GM18861 (cell line): Measurements from ENCODE around the gene F2RL3.

Experiments
- ATAC-seq: cut with Tn5 transposase; IDR thresholded peaks from one replicate; pipeline ENCODE4 v1.9.1; 2021; ENCODE audit not compliant: unreplicated experiment

The F2RL3 gene

DNA sequence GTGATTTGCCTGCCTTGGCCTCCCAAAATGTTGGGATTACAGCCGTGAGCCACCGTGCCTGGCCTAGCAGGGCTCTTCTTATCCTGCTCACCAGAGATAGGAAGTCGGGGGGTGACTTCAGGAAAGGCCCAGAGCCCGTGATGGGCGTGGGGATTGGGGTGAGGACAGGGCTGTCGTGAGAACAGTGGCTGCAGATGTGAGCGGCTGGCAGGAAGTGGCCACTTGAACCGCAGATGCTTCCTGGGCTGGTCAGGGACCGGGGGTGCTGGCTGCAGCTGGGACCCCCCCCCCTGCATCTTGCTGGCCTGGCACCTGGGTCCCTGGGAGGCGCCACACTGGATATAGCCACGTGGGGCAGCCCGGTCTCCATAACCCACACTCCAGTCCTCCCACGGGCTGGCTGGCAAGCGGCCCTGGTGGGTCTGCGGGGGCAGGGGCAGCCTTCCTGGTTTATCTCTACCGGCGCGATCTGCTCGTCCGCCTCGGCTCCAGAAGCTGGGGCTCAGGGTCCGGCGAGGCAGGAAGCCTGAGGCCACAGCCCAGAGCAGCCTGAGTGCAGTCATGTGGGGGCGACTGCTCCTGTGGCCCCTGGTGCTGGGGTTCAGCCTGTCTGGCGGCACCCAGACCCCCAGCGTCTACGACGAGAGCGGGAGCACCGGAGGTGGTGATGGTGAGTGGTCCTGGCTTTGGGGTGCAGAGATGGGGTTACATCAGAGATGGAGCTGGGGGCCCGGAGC, at the start of gene F2RL3:
TSS of gene F2RL3 (plus strand) at position 371 of the 737 bp plus-strand sequence. CDS start at position 562, 191 bp downstream.
- ATAC-seq = no peak

DNA sequence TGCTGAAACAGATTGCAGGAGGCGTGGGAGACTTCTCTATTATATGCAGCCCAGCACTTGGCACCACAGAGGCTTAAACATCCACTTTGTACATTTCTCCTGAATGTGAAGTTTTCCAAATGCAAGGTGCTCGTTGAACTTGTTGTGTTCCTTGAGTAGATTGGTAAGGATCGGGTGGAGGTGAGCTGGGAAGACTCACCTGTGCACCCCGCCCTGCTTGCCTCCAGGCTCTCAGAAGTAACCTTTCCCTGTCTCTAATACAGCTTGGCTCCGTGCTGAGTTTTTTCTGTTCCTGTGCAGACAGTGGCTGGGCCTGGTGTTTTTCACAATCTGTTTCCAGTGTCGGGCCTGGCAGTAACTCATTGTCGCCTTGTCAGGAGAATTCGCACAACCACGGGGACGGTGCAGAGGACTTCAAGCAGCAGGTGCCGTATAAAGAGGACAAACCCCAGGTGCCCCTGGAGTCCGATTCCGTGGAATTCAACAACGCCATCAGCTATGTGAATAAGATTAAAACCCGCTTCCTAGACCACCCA, 47.3 kb upstream of the F2RL3 start:
- no peak for ATAC-seq

DNA sequence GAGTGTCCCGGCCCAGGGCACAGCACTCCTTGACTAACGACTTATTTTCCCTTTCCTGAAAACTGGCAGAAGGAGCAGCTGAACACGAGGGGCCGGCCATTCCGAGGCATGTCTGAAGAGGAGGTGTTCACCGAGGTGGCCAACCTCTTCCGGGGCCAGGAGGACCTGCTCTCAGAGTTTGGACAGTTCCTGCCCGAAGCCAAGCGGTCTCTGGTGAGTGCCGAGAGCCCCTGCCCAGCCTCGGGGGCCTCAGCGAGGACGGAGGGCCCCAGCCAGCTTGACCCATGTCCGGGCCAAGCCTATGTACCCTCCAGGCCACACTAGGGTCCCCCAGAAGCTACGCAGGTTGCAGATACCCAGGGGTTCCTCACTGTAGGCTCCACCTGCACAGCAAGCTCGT, 41.9 kb upstream of the F2RL3 start:
- ATAC-seq = no peak

DNA sequence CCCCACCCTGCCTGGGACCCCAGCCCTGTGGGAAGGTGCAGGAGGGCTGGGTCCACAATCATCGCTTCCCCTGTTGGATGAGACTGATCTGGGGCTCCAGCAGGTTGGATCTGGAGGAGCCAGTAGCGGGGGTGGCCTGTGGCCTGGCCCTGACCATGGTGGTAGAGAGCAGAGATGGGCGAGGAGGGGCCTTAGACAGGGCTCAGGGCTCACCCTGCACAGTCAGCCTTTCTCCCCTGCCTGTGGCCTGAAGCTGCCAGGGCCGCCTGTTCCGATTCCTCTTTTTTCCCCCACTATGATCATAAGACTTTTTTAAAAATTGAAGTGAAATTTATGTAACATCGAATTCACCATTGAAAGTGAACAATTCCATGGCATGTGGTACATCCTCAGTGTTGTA, 41.4 kb upstream of the F2RL3 start:
- ATAC-seq = no peak

DNA sequence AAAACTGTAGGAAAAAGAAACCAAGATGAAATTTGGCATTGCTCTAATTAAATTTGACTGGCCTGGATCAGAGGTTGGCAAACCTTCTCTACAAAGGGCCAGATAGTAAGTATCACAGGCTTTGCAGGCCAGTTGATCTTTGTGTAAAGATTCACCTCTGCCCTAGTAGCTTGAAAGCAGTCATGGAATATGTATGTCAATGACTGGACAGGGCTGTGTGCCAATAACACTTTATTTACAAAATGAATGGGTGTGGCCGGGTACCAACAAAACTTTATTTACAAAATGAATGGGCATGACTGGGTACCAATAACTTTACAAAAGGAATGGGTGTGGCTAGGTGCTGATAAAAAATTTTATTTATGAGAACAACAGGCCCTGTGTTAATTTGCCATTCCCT, 39.6 kb upstream of the F2RL3 start:
- no peak for ATAC-seq

DNA sequence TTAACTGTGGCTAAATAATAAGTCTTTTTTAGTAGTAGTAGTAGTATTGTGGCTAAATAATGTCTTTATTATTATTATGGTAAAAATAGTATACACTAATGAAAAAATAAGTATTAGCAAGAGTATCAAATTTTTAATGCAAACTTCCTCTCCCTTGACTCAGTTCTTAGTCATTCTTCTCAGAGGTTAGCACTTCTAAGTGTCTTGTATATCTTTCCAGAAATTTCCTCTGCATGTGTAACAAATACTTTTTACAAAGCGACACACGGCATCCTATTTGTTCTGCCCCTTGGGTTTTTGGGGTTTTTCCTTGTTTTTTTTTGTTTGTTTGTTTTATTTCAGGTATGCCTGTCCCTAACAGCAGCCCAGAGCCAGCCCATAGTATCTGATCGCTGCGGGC, 38.7 kb upstream of the F2RL3 start:
- no peak for ATAC-seq

DNA sequence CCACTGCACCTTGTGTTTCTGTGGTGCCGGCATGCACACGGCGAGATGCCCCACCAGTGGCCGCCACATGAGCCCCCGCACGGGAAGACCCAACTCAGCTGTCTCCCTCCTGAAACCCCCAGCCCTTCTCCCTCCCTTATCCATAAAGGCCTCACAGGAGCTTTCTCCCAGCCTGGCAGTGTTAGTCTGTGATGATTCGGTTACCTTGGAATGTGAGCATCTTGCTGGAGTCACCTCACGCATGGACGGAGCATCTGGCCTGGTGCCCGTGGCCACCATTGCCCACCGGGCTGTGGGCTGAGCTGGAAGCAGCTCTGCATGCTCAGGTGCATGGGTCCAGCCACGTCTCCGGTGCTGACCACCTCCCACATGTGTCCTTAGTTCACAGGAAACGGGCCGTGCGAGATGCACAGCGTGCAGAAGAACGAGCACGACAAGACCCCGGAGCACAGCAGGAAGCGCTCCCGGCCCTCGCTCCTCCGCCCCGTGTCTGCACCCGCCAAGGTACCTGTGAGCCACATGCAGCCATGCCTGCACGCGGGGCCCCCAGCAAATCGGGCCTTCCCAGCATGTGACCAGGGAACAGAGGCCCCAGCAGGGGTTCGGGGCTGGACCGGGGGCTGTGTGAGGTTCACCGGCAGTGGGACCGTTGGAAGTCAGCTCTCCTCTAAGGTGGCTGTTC, 37.6 kb upstream of the F2RL3 start:
- no peak for ATAC-seq

DNA sequence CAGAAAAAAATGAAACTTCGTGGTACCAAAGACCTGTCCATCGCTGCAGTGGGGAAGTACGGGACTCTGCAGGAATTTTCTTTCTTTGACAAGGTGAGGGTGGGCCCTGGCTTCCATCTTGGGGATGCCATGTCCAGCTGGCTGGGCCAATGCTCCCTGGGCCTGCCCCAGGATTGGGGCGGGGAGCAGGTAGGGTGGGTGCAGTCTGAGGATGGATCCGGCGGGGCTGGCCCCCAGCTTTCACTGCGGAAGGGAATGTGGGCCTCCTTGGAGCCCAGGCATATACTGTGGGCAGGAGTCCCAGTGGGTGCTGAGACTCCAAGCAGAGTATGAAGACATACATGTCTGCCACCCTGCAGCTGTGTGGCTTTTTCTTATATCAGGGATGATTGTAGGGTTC, 35.7 kb upstream of the F2RL3 start:
- no peak for ATAC-seq

DNA sequence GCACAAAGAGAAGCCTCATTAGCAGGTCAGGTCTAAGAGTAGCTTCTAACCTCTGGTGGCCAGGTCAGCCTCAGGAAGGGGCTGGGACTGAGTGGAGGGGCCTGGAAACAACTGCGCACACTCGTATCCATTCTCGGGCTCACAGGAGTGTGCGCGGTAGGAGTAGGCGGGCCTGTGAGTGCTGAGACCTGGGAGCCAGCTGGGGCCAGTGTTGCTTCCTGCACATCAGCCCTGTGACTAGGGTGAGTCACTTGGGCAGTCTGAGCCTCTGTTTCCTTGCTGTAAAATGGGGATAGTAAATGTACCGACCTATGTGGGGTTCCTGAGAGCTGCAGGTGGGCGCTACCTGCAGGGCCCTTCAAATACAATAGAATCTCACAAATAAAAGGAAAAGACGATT, 32.7 kb upstream of the F2RL3 start:
- no peak for ATAC-seq

DNA sequence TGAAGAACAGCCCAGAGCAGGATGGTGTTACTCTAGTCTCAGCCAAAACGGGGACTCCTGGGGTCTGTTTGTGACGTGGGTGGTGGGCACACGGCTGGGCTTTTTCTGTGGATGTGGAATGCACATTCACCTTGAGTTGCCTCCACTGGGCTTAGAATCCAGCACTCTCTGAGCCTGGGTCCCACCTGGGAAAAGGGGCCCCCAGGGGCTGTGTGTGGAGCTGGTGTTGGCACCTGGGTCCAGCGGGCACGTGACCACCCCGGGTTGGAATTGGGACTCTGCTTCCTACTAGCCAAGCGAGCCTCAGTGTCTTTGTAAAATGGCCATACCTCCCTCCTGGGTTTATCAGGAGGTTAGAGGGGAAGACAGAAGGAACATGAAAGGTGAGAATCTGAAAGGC, 29.2 kb upstream of the F2RL3 start:
- no peak for ATAC-seq

DNA sequence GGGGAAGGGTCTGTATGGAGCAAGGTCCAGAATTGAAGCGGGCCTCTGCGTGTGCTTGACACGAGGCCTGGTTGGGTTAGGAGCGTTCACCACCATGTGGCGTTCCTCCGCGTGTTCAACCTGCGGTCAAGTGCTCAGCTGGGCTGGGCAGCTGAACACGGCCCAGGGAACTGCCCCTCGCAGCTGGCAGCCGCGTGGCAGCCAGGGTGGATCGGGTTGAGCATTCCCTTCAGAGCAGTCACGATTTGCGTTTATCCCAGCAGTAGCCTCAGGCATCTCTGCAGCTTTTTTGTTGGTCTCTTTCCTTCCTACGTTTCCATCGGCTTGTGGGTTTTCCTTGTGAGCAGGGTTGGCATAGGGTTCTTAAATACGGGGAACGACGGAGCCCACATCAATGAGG, 28.7 kb upstream of the F2RL3 start:
- no peak for ATAC-seq

DNA sequence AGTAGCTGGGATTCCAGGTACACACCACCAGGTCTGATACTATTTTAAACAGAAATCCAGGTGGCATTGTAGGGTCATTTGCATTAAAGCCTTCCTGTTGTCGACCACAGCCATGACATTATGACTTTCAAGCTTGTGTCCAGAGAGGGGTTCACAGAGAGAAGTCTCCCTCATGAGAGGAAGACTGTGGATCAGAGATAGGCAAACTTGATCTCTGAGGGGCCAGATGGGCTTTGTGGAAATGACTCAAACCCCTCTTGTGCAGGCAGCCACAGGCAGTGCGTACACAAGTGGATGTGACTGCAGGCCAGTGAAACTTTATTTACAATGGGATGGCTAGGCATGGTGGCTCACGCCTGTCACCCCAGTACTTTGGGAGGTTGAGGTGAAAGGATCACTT, 27.8 kb upstream of the F2RL3 start:
- no peak for ATAC-seq

DNA sequence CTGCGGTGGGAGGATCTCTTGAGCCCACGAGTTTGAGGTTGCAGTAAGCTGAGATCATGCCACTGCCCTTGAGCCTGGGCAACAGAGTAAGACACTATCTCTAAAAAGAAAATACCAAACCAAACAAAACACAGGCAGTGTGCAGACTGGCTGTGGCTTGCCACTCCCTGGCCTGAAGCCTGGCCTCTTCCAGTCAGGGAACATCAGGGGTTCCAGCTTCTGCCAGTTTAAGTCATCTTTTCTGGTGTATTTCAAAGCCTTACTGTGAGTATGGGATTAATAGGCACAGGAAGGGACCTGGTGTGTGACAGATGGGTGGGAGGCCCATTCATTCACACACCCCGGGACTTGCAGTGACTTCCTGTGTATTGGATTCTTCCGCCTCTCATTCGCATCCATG, 27.0 kb upstream of the F2RL3 start:
- no peak for ATAC-seq

DNA sequence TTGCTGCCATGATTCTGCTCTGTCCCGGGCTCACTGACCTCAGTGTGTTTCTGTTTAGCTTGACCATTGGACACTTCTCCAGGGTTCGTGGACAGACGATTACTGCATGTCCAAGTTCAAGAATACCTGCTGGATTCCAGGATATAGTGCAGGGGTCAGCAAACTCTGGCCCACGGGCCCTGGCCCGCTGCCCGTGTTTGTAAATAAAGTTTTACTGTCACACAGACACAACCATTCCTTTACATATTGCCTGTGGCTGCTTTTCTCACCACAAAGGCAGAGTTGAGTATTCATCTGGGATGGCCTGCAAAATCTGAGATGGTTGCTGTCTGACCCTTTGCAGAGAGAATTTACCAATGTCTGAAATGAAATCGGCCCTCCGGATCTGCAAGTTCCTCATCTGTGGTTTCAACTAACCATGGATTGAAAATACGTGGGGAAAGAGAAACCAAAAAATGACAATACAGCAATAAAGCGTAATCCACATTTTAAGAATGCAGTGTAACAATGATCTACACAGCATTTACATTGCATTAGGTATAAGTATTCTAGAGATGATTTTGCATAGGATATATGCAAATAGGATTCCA, 25.9 kb upstream of the F2RL3 start:
- no peak for ATAC-seq

DNA sequence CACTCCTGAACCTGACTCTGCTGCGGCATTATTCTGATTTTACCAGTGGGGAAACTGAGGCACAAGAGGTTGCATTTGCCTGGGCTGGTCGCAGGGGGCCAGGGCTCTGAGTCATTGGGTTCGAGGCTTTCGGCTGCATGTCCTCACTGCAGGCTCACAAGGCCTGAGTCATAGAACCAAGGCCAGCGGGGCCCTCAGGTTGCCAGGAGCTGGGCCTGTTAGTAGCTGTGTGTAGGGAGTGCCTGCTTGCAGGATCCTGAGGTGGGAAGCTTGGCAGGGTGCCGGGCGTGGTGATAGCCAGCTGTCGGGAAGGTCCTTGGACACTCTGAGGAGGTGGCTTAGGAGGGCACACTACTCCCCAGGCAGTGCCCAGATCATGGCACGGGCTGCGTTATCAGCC, 21.6 kb upstream of the F2RL3 start:
- ATAC-seq = no peak

DNA sequence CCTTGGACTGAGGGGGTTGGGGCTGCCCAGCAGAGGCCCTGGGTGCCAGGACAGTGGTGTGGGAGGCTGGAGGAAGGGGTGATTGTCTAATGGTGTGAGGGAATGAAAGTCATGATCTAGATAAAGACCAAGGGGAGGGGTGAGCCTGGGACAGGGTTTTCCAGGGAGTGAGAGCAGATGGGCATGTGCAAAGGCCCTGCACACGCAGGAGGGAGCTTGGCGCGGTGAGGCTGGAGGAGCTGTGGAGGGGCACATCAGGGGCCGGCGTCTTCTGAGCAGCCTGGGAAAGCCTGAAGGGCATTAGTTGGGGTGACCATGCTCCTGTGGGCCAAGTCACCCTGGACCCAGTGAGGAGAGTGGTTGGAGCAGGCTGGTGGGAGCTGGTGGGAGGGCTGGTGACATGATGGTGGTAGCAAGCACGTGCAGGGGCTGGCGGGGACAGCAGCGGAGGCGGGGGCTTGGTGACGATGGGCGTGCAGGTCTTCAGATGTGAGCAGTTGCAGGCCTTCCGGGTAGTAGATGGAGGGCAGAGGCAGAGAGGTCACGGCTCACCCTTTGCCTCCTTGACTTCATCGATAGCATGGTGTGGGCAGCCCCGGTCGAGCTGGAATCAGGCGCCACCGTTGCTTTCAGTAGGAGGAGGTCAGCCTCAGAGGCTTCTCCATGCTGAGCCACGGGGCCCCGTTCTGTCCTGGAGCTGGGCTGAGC, 20.2 kb upstream of the F2RL3 start:
- ATAC-seq = no peak

DNA sequence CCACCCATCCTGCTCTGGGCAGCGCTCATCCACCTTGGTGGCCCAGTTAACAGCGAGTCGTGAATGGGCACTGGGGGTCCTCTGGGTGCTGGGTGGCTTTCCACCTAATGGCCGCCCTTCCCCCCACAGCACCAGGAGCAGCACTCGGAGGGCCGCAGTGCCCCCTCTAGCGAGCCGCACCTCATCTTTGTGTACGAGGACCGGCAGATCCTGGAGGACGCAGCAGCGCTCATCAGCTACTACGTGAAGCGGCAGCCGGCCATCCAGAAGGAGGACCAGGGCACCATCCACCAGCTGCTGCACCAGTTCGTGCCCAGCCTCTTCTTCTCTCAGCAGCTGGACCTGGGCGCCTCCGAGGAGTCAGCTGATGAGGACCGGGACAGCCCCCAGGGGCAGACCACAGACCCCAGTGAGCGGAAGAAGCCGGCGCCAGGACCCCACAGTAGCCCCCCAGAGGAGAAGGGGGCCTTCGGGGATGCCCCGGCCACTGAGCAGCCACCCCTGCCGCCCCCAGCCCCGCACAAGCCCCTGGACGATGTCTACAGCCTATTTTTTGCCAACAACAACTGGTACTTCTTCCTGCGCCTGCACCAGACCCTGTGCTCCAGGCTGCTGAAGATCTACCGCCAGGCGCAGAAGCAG, 19.3 kb upstream of the F2RL3 start:
- no peak for ATAC-seq

DNA sequence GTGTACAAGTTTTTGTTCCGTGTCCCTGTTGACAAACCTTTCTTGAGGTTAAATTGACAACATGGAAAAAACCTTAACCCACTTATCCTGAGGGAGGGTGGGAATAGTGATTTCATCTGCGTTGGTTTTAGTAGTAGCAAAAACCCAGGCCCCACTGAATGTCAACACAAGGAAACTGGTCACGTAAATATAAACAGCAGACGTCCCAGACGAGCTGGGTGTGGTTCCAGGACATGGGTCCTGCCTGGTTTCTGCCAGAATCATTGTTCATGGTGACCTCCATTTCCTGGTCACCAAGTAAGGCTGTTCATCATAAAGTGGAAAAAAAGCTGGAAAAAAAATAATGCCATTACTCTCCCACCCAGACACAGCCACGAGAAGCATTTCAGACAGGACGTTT, 16.9 kb upstream of the F2RL3 start:
- ATAC-seq = no peak

DNA sequence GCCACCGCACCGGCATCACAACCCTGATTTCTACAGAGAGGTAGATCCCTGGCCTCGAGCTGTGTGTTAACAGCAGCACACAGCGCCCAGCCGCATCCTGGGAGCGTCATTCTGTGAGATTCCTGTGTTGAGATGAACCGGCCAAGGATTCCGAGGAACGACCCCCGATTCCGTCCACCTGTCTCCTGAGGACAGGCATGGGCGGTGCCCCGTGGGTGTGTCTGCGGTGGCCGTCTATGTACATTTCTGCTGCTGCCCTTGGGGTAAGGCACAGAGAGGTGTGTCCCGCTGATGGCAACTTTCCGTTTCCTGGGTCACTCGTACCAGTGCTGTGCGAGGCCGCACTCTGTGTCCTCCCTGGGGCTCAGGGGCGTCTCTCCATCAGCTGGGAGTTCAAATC, 16.1 kb upstream of the F2RL3 start:
- ATAC-seq = no peak

DNA sequence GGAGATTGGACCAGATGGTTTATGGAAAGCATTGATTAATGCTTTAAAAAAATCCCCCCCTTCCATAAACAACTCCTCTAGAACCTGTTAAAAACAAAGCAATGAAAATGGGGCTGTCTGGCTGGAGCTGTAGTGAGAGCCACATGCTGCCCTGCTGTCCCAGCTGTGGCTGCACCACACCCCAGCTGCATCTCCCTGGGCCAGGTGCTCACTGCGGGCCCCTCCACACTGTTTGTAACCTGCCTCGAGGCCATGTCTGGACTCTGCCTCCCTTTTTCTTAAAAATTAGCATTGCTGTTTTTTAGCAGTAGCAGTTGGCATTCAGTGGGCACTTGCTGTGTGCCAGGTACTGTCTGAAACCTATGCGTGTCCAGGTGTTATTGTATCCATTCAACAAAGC, 15.2 kb upstream of the F2RL3 start:
- ATAC-seq = no peak
